Brain microvascular endothelial cell (primary cell): ENCODE data around the gene RELA.

Experiments used
- DNase-seq: peaks from one replicate; pipeline ENCODE4 v3.0.0-alpha.2; 2020
- H3K27ac ChIP-seq: fragments of 250-450 bp; sonication (Bioruptor Pico); 2 replicates; pipeline ENCODE4 v1.5.1; 2020; ENCODE audit warnings: mild to moderate bottlenecking, moderate library complexity
- H3K27me3 ChIP-seq: fragments of 250-450 bp; sonication (Bioruptor Pico); replicated peaks from 2 replicates; pipeline ENCODE4 v1.5.1; 2020; ENCODE audit warnings: mild to moderate bottlenecking
- H3K36me3 ChIP-seq: fragments of 250-450 bp; sonication (Bioruptor Pico); replicated peaks from 2 replicates; pipeline ENCODE4 v1.5.1; 2020; ENCODE audit warnings: mild to moderate bottlenecking
- H3K4me3 ChIP-seq: 2 replicates; pipeline ENCODE4 v1.5.1; 2011; ENCODE audit warnings: low read depth, mild to moderate bottlenecking, control low read depth, low read length, moderate library complexity
- CTCF ChIP-seq: IDR thresholded peaks from 2 replicates; pipeline ENCODE4 v1.5.1; 2011; ENCODE audit warnings: low read depth, mild to moderate bottlenecking, moderate library complexity, low read length, control low read depth, inconsistent platforms; ENCODE audit errors: missing control alignments
- in situ Hi-C: cut with HindIII; loops from 2 replicates; pipeline ENCODE4 v1.10.0; 2017; ENCODE audit warnings: low sequenced_read_pairs, low pct_ligation_motif_present

RELA gene

GRCh38 chr11:65623852-65624616 is 38.7 kb downstream of the RELA start:
- no peak overlapping the region for H3K4me3 ChIP-seq
- H3K27ac ChIP-seq: no peak overlapping the region
- in situ Hi-C loops: no loop called here
- peaks cover 88% of the 10 kb centered on the region for H3K36me3 ChIP-seq
- DNase-seq: no peak
- no peaks in the 10 kb centered on the region for H3K27me3 ChIP-seq
- no peak for TF ChIP-seq CTCF

GRCh38 chr11:65623177-65623576 is 39.5 kb downstream of the RELA start:
- no peak for TF ChIP-seq CTCF
- H3K36me3 ChIP-seq: peaks cover 89% of the 10 kb centered on the region
- H3K27ac ChIP-seq: no peak overlapping the region
- no peaks in the 10 kb centered on the region for H3K27me3 ChIP-seq
- in situ Hi-C loops: no loop called here
- no peak overlapping the region for H3K4me3 ChIP-seq
- DNase-seq: no peak

- H3K4me3 ChIP-seq: no peak overlapping the region
Measured at GRCh38 chr11:65622011-65622410, 40.7 kb downstream of the RELA start.

GRCh38 chr11:65621460-65621859 is 41.3 kb downstream of the RELA start:
- Histone ChIP-seq H3K27me3 (no peaks in the 10 kb centered on the region), H3K4me3 (no peak overlapping the region), H3K27ac (no peak overlapping the region), H3K36me3 (peaks cover 76% of the 10 kb centered on the region)
- in situ Hi-C loops: no loop called here
- DNase-seq: no peak
- TF ChIP-seq CTCF: no peak

More at GRCh38 chr11:65622011-65622410, 40.7 kb downstream of the RELA start:
- H3K36me3 ChIP-seq: peaks cover 82% of the 10 kb centered on the region
- no peaks in the 10 kb centered on the region for H3K27me3 ChIP-seq
- no peak for TF ChIP-seq CTCF
- no peak overlapping the region for H3K27ac ChIP-seq
- DNase-seq: no peak
- in situ Hi-C loops: no loop called here

- H3K27ac ChIP-seq: no peak overlapping the region
- no peak for DNase-seq
- no peak for TF ChIP-seq CTCF
- in situ Hi-C loops: no loop called here
- no peak overlapping the region for H3K4me3 ChIP-seq
- no peaks in the 10 kb centered on the region for H3K27me3 ChIP-seq
- peaks cover 68% of the 10 kb centered on the region for H3K36me3 ChIP-seq
Measured at GRCh38 chr11:65620666-65621065, 42.0 kb downstream of the RELA start.
